Panc1 (cell line): ENCODE measurements around the gene TMEM203.
A peak's percentile ranks its signal among the peaks of the same experiment; 100 is the strongest.

Experiments
- POLR2AphosphoS5 ChIP-seq: IDR thresholded peaks from 2 replicates; pipeline ENCODE4 v1.6.1; 2012; ENCODE audit warnings: mild to moderate bottlenecking, low read depth, low read length, moderate library complexity
- SIN3A ChIP-seq: IDR thresholded peaks from 2 replicates; pipeline ENCODE4 v1.6.1; 2012; ENCODE audit warnings: low read depth, mild to moderate bottlenecking, low read length, moderate library complexity, borderline replicate concordance; ENCODE audit not compliant: insufficient read depth
- TCF7L2 ChIP-seq: IDR thresholded peaks from 2 replicates; pipeline ENCODE4 v1.6.1; 2011; ENCODE audit warnings: mild to moderate bottlenecking, low read depth, low read length, inconsistent platforms
- TF ChIP-seq, protein P1 (sequence below): fragments of 450-650 bp; IDR thresholded peaks from 2 replicates; pipeline ENCODE4 v1.5.1; 2017; ENCODE audit warnings: mild to moderate bottlenecking
- TF ChIP-seq, protein P2 (sequence below), 2 experiments: IDR thresholded peaks; 2 replicates each; pipeline ENCODE4 v1.6.1; 2011 to 2012; ENCODE audit warnings: low read depth in 2 of 2, control low read depth in 1 of 2, low read length in 1 of 2, mild to moderate bottlenecking in 1 of 2, moderate library complexity in 1 of 2; ENCODE audit not compliant: insufficient read depth in 1 of 2

DNA sequence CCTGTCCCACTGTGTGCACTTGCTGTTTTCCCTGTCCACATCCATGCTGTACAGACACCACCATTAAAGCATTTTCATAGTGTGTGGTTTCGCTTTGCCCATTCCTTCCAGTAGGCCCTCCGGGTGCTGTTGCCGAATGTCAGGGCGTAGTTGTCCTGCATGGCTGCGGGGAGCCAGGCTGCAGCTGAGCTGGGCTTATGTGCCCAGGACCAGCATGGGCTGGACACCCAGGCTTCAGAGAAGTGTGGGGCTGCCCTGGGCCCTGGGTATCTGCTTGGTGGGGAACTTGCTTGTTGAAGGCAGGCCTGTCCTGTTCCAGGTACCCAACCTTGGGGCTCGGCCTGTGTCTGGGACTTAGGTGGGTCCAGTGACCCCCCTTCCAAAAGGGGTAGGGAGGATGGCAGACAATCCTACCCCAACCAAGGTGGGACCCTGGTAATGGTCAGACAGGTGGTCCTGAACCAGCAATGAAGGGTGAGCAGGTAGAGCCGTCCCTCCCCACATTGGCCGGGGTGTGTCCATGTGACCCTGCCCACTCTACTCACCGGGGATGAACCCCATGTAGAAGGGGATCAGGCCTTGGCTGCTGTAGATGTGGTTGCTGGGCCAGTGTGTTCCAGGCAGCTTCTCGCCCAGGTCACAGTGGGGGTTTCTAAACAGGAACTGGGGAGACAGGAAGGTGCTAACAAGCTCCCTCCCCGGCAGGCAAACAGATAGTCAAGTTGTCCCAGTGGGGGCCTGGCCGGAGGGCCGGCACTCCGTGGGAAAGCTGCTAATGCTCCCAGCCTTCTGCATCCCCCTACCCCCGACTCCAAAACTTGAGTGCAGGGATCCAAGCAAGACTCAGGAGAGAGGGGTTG, 38.4 kb upstream of the TMEM203 start:
- TF ChIP-seq, protein P1, sequence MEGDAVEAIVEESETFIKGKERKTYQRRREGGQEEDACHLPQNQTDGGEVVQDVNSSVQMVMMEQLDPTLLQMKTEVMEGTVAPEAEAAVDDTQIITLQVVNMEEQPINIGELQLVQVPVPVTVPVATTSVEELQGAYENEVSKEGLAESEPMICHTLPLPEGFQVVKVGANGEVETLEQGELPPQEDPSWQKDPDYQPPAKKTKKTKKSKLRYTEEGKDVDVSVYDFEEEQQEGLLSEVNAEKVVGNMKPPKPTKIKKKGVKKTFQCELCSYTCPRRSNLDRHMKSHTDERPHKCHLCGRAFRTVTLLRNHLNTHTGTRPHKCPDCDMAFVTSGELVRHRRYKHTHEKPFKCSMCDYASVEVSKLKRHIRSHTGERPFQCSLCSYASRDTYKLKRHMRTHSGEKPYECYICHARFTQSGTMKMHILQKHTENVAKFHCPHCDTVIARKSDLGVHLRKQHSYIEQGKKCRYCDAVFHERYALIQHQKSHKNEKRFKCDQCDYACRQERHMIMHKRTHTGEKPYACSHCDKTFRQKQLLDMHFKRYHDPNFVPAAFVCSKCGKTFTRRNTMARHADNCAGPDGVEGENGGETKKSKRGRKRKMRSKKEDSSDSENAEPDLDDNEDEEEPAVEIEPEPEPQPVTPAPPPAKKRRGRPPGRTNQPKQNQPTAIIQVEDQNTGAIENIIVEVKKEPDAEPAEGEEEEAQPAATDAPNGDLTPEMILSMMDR = no peak
- TF ChIP-seq POLR2AphosphoS5 = peak; percentile 89
- TF ChIP-seq, protein P2, sequence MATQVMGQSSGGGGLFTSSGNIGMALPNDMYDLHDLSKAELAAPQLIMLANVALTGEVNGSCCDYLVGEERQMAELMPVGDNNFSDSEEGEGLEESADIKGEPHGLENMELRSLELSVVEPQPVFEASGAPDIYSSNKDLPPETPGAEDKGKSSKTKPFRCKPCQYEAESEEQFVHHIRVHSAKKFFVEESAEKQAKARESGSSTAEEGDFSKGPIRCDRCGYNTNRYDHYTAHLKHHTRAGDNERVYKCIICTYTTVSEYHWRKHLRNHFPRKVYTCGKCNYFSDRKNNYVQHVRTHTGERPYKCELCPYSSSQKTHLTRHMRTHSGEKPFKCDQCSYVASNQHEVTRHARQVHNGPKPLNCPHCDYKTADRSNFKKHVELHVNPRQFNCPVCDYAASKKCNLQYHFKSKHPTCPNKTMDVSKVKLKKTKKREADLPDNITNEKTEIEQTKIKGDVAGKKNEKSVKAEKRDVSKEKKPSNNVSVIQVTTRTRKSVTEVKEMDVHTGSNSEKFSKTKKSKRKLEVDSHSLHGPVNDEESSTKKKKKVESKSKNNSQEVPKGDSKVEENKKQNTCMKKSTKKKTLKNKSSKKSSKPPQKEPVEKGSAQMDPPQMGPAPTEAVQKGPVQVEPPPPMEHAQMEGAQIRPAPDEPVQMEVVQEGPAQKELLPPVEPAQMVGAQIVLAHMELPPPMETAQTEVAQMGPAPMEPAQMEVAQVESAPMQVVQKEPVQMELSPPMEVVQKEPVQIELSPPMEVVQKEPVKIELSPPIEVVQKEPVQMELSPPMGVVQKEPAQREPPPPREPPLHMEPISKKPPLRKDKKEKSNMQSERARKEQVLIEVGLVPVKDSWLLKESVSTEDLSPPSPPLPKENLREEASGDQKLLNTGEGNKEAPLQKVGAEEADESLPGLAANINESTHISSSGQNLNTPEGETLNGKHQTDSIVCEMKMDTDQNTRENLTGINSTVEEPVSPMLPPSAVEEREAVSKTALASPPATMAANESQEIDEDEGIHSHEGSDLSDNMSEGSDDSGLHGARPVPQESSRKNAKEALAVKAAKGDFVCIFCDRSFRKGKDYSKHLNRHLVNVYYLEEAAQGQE (IDR thresholded peaks at IDR 0.05; ENCODE audit: insufficient read depth in 1 of 2, low read depth in 2 of 2, low read length in 1 of 2) = no peak
- no peak for TF ChIP-seq SIN3A
- no peak for TF ChIP-seq TCF7L2
